Osteoblast (primary cell): ENCODE results near the gene RASA3. TPM values are rescaled to one million over a fixed set of nuclear protein-coding genes. Genes with fewer than 3 reads are reported as not detected.

Experiments used
- DNase-seq: peaks from one replicate; pipeline ENCODE4 v3.0.0; 2011; ENCODE audit warnings: low spot score, mixed read lengths; ENCODE audit not compliant: insufficient read length; ENCODE audit errors: missing footprints
- H2AFZ ChIP-seq: 2 replicates; pipeline ENCODE4 v1.6.0; 2011; ENCODE audit warnings: mild to moderate bottlenecking, low read length
- H3K27ac ChIP-seq: 2 replicates; pipeline ENCODE4 v1.5.1; 2011; ENCODE audit warnings: mild to moderate bottlenecking, low read depth, low read length, moderate library complexity
- H3K27me3 ChIP-seq: 2 replicates; pipeline ENCODE4 v1.6.0; 2012; ENCODE audit warnings: mild to moderate bottlenecking, control low read depth, inconsistent platforms, low read length, moderate library complexity; ENCODE audit not compliant: insufficient read depth
- H3K36me3 ChIP-seq: 2 replicates; pipeline ENCODE4 v1.5.1; 2011; ENCODE audit warnings: mild to moderate bottlenecking, low read length, control low read depth, moderate library complexity; ENCODE audit not compliant: insufficient read depth
- H3K4me1 ChIP-seq: 2 replicates; pipeline ENCODE4 v1.5.1; 2011; ENCODE audit warnings: mild to moderate bottlenecking, low read length, control low read depth, moderate library complexity; ENCODE audit not compliant: insufficient read depth
- H3K4me2 ChIP-seq: 2 replicates; pipeline ENCODE4 v1.6.0; 2011; ENCODE audit warnings: mild to moderate bottlenecking, low read length; ENCODE audit not compliant: insufficient read depth
- H3K4me3 ChIP-seq: fragments of 200-600 bp; sonication (generic); 3 replicates; pipeline ENCODE4 v1.5.1; 2012; ENCODE audit warnings: mild to moderate bottlenecking, low read length, inconsistent platforms; ENCODE audit not compliant: insufficient read depth
- H3K79me2 ChIP-seq: 2 replicates; pipeline ENCODE4 v1.6.0; 2012; ENCODE audit warnings: mild to moderate bottlenecking, low read length, control low read depth, inconsistent platforms; ENCODE audit not compliant: insufficient read depth
- H3K9me3 ChIP-seq: 2 replicates; pipeline ENCODE4 v1.5.1; 2011; ENCODE audit warnings: low read depth, low read length, control low read depth
- H4K20me1 ChIP-seq: 2 replicates; pipeline ENCODE4 v1.6.0; 2012; ENCODE audit warnings: mild to moderate bottlenecking, low read length, control low read depth; ENCODE audit not compliant: insufficient read depth
- CTCF ChIP-seq: IDR thresholded peaks from 2 replicates; pipeline ENCODE4 v1.5.1; 2011; ENCODE audit warnings: mild to moderate bottlenecking, low read depth, low read length, moderate library complexity; ENCODE audit errors: extremely low read depth
- total RNA-seq: library from RNA; depleted of rRNA; stranded (reverse); fragments of >200 nt; gene quantifications from 2 replicates; pipeline ENCODE4 v1.2.3, GENCODE V29; 2012

Gene RASA3
- total RNA-seq, 1 donor, result 41.3 TPM

- no peak overlapping the region for H3K4me2 ChIP-seq
- peaks cover 64% of the 10 kb centered on the region for H3K79me2 ChIP-seq
- peaks cover 56% of the 10 kb centered on the region for H4K20me1 ChIP-seq
- no peak overlapping the region for H3K27ac ChIP-seq
- no peaks in the 10 kb centered on the region for H3K9me3 ChIP-seq
- peaks cover 14% of the 10 kb centered on the region for H3K4me1 ChIP-seq
- H3K36me3 ChIP-seq, result no peaks in the 10 kb centered on the region
- no peak for TF ChIP-seq CTCF
- peak; percentile 76 for DNase-seq
- no peak overlapping the region for H3K4me3 ChIP-seq
- H3K27me3 ChIP-seq, result no peaks in the 10 kb centered on the region
- H2AFZ ChIP-seq, result no peak overlapping the region
These were observed 50.4 kb downstream of the RASA3 start for GRCh38 chr13:114081761-114082681.

- Histone ChIP-seq H3K27ac (no peak overlapping the region), H3K4me3 (no peak overlapping the region), H3K79me2 (peaks cover 75% of the 10 kb centered on the region), H3K27me3 (no peaks in the 10 kb centered on the region), H3K4me2 (no peak overlapping the region), H4K20me1 (peaks cover 65% of the 10 kb centered on the region), H2AFZ (no peak overlapping the region), H3K9me3 (no peaks in the 10 kb centered on the region), H3K36me3 (peaks cover 4% of the 10 kb centered on the region), H3K4me1 (peaks cover 14% of the 10 kb centered on the region)
- no peak for TF ChIP-seq CTCF
- DNase-seq, result peak; percentile 4
These were observed 51.5 kb downstream of the RASA3 start for GRCh38 chr13:114080739-114081561.

- peaks cover 66% of the 10 kb centered on the region for H4K20me1 ChIP-seq
- no peak overlapping the region for H3K4me3 ChIP-seq
- no peaks in the 10 kb centered on the region for H3K9me3 ChIP-seq
- H3K4me2 ChIP-seq, result no peak overlapping the region
- peak overlapping the region; percentile 80 for H3K27ac ChIP-seq
- peak; percentile 4 for DNase-seq
- H3K27me3 ChIP-seq, result no peaks in the 10 kb centered on the region
- peaks cover 8% of the 10 kb centered on the region for H3K36me3 ChIP-seq
- H3K4me1 ChIP-seq, result peaks cover 14% of the 10 kb centered on the region
- peaks cover 83% of the 10 kb centered on the region for H3K79me2 ChIP-seq
- H2AFZ ChIP-seq, result no peak overlapping the region
- no peak for TF ChIP-seq CTCF
These were observed 52.6 kb downstream of the RASA3 start for GRCh38 chr13:114079601-114080536.
